ENCODE measurements around the gene DAD1.
"Not testable (repeated sequence)": the region's sequence is repeated elsewhere in the genome, so short reads cannot be mapped to it uniquely, and the experiment has no call there.

DAD1 gene

DNA sequence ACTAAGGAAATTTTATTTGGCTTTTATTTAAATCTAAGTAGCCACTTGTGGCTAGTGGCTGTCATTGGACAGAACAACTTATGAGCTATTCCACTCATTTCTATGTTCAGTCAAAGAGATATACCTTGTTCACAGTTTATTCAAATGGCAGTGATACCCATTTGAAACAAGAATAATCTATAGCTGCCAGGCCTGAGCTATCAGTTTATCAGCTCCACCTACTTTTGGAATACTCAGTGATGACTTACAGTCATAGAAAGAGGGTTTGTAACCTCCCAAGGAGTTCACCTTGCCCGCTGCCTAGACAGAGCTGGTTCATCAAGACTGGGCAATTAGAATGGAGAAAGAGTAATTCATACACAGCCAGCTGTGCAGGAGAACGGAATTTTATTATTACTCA, 4.6 kb upstream of the DAD1 start:
- no peak for TF ChIP-seq POLR2AphosphoS5 (IDR thresholded peaks at IDR 0.05; ENCODE audit: low read depth, low read length)
- no peak for TF ChIP-seq POLR2A (IDR thresholded peaks at IDR 0.05; ENCODE audit: low read depth, low read length)
- TF ChIP-seq POU2F2 (IDR thresholded peaks at IDR 0.05; ENCODE audit: low read depth, low read length): no peak
- no peak for TF ChIP-seq PAX5 (IDR thresholded peaks at IDR 0.05; ENCODE audit: insufficient read depth, low read length, severe bottlenecking)
- no peak for TF ChIP-seq TAF1 (IDR thresholded peaks at IDR 0.05; ENCODE audit: low read depth, low read length)
- no peak for TF ChIP-seq SPI1 (IDR thresholded peaks at IDR 0.05; ENCODE audit: low read depth, low read length)
- no peak for FAIRE-seq
- DNase-seq (ENCODE audit: insufficient read length, low spot score): no peak

- DNase-seq (ENCODE audit: insufficient read length, low spot score) (no peak), FAIRE-seq (no peak)
- no peak for TF ChIP-seq TAF1 (IDR thresholded peaks at IDR 0.05; ENCODE audit: low read depth, low read length)
- TF ChIP-seq POLR2AphosphoS5 (IDR thresholded peaks at IDR 0.05; ENCODE audit: low read depth, low read length): no peak
- TF ChIP-seq POU2F2 (IDR thresholded peaks at IDR 0.05; ENCODE audit: low read depth, low read length): no peak
- TF ChIP-seq PAX5 (IDR thresholded peaks at IDR 0.05; ENCODE audit: insufficient read depth, low read length, severe bottlenecking): no peak
- no peak for TF ChIP-seq POLR2A (IDR thresholded peaks at IDR 0.05; ENCODE audit: low read depth, low read length)
- TF ChIP-seq SPI1 (IDR thresholded peaks at IDR 0.05; ENCODE audit: low read depth, low read length): no peak
Observed at GRCh38 chr14:22593189-22593588, 4.2 kb upstream of the DAD1 start.

DNA sequence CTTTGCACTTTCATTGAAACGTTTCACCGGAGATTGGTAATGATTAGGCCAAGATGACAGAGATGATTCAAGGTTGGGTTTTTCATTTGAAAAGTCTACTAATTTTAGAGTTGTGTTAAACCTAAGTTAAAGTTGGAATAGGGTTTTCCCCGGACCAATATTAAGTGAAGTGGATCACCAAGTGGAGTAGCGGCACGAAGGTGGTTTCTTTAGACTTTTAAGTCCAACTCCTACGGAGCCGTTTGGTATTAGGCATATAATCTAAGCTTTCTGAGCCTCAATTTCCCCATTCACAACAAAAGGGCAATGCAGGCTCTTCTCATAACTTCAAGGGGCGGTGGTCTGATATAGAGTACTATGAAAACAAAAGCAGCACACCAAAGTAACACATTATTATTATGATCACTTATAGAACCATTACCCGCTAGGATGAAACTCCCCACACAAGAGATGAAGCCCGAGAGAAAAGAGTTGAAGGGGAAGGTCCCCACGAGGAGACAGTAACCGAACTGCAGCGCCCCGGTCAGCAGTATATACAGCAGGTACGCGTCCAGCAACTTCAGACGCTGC, 413 bp downstream of the DAD1 start:
- DNase-seq (ENCODE audit: insufficient read length, low spot score): no peak
- TF ChIP-seq POU2F2 (IDR thresholded peaks at IDR 0.05; ENCODE audit: low read depth, low read length) (no peak), PAX5 (IDR thresholded peaks at IDR 0.05; ENCODE audit: insufficient read depth, low read length, severe bottlenecking) (no peak), TAF1 (IDR thresholded peaks at IDR 0.05; ENCODE audit: low read depth, low read length) (no peak), POLR2A (IDR thresholded peaks at IDR 0.05; ENCODE audit: low read depth, low read length) (no peak), POLR2AphosphoS5 (IDR thresholded peaks at IDR 0.05; ENCODE audit: low read depth, low read length) (no peak)
- FAIRE-seq: no peak

GRCh38 chr14:22587677-22588422, 1.2 kb downstream of the DAD1 start:
- not testable (repeated sequence) for DNase-seq (ENCODE audit: insufficient read length, low spot score)
- FAIRE-seq: peak; percentile 31

- TF ChIP-seq TAF1 (IDR thresholded peaks at IDR 0.05; ENCODE audit: low read depth, low read length): no peak
- no peak for TF ChIP-seq SPI1 (IDR thresholded peaks at IDR 0.05; ENCODE audit: low read depth, low read length)
- no peak for TF ChIP-seq POLR2AphosphoS5 (IDR thresholded peaks at IDR 0.05; ENCODE audit: low read depth, low read length)
- no peak for TF ChIP-seq POLR2A (IDR thresholded peaks at IDR 0.05; ENCODE audit: low read depth, low read length)
- TF ChIP-seq PAX5 (IDR thresholded peaks at IDR 0.05; ENCODE audit: insufficient read depth, low read length, severe bottlenecking): no peak
- TF ChIP-seq POU2F2 (IDR thresholded peaks at IDR 0.05; ENCODE audit: low read depth, low read length): no peak
- no peak for FAIRE-seq
- DNase-seq (ENCODE audit: insufficient read length, low spot score): no peak
Observed at GRCh38 chr14:22587247-22587646, 1.8 kb downstream of the DAD1 start.

DNA sequence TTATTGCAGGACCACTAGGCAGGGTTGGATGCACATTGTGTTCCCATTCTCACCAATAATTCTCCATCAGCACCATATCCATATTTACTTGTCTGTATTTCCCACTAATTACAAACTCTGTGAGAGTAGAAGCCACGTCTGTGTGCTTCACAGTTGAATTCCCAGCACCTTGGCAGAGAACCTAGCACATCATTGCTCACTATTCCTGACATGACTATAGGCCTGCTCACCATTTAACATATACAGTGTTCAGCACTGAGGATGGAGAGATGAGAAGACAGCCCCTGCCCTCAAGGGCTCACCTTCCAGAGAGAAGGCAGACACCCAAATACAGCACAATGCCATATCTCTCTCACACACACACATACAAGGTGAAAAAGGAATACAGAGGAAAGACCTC, 5.0 kb downstream of the DAD1 start:
- TF ChIP-seq TAF1 (IDR thresholded peaks at IDR 0.05; ENCODE audit: low read depth, low read length) (no peak), POU2F2 (IDR thresholded peaks at IDR 0.05; ENCODE audit: low read depth, low read length) (no peak), POLR2AphosphoS5 (IDR thresholded peaks at IDR 0.05; ENCODE audit: low read depth, low read length) (no peak), POLR2A (IDR thresholded peaks at IDR 0.05; ENCODE audit: low read depth, low read length) (no peak), PAX5 (IDR thresholded peaks at IDR 0.05; ENCODE audit: insufficient read depth, low read length, severe bottlenecking) (no peak), SPI1 (IDR thresholded peaks at IDR 0.05; ENCODE audit: low read depth, low read length) (no peak)
- DNase-seq (ENCODE audit: insufficient read length, low spot score) (no peak), FAIRE-seq (peak; percentile 76)

DNA sequence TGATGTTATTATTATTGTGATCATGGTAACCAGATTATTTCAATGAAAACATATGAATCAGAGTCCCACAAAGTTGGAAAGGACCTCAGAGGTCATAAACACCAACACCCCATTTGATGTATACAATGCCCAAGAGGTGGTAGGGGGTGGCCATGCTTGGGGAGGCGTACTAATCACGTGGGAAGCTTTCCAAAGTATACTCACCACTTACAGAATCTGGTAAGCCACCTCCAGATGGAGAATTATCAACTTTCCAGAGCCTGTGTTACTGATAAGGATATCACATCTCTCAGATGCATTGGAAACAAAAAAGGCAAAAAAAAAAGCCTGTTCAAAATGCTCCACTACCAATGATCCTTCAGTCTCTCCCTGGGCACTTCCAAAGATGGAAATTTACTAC, 8.4 kb downstream of the DAD1 start:
- DNase-seq (ENCODE audit: insufficient read length, low spot score): no peak
- TF ChIP-seq SPI1 (IDR thresholded peaks at IDR 0.05; ENCODE audit: low read depth, low read length) (no peak), PAX5 (IDR thresholded peaks at IDR 0.05; ENCODE audit: insufficient read depth, low read length, severe bottlenecking) (no peak), POLR2A (IDR thresholded peaks at IDR 0.05; ENCODE audit: low read depth, low read length) (no peak), POU2F2 (IDR thresholded peaks at IDR 0.05; ENCODE audit: low read depth, low read length) (no peak), POLR2AphosphoS5 (IDR thresholded peaks at IDR 0.05; ENCODE audit: low read depth, low read length) (no peak), TAF1 (IDR thresholded peaks at IDR 0.05; ENCODE audit: low read depth, low read length) (no peak)
- no peak for FAIRE-seq

DNA sequence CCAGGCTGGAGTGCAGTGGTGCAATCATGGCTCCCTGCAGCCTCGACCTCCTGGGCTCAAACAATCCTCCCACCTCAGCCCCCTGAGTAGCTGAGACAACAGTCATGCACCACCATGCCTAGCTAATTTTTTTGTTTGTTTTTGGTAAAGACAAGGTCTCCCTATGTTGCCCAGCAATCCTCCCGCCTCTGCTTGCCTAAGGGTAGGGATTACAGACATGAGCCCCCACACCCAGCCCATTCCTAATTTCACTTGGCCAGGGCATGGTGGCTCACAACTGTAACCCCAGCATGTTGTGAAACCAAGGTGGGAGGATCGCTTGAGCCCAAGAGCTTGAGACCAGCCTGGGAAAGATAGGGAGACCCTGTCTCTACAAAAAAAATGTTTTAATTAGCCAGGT, 9.1 kb downstream of the DAD1 start:
- FAIRE-seq (no peak), DNase-seq (ENCODE audit: insufficient read length, low spot score) (no peak)
- TF ChIP-seq POU2F2 (IDR thresholded peaks at IDR 0.05; ENCODE audit: low read depth, low read length): no peak
- no peak for TF ChIP-seq POLR2AphosphoS5 (IDR thresholded peaks at IDR 0.05; ENCODE audit: low read depth, low read length)
- TF ChIP-seq PAX5 (IDR thresholded peaks at IDR 0.05; ENCODE audit: insufficient read depth, low read length, severe bottlenecking): no peak
- TF ChIP-seq SPI1 (IDR thresholded peaks at IDR 0.05; ENCODE audit: low read depth, low read length): no peak
- TF ChIP-seq TAF1 (IDR thresholded peaks at IDR 0.05; ENCODE audit: low read depth, low read length): no peak
- no peak for TF ChIP-seq POLR2A (IDR thresholded peaks at IDR 0.05; ENCODE audit: low read depth, low read length)

- DNase-seq (ENCODE audit: insufficient read length, low spot score): no peak
- TF ChIP-seq POLR2AphosphoS5 (IDR thresholded peaks at IDR 0.05; ENCODE audit: low read depth, low read length): no peak
- no peak for FAIRE-seq
Observed at GRCh38 chr14:22579236-22579635, 9.8 kb downstream of the DAD1 start.

- peak; percentile 69; the same call in 1 of the 2 replicates for TF ChIP-seq POU2F2 (IDR thresholded peaks at IDR 0.05; ENCODE audit: low read depth, low read length)
- TF ChIP-seq TAF1 (IDR thresholded peaks at IDR 0.05; ENCODE audit: low read depth, low read length): no peak
Observed at GRCh38 chr14:22577334-22577908, 11.6 kb downstream of the DAD1 start.

More at GRCh38 chr14:22577334-22577908, 11.6 kb downstream of the DAD1 start:
- no peak for FAIRE-seq
- no peak for DNase-seq (ENCODE audit: insufficient read length, low spot score)

Data from GM12891 (cell line).